ENCODE results near the gene TUFT1. TPM values are rescaled to one million over a fixed set of nuclear protein-coding genes. Genes with fewer than 3 reads are reported as not detected.

TUFT1 gene
- total and polyA plus RNA-seq, 9 of the 15 experiments (the other 6 are each of a cell fraction or from before 2014, with no cell fraction given), result 0.54 to 2.0 (median 1.7) TPM

DNA sequence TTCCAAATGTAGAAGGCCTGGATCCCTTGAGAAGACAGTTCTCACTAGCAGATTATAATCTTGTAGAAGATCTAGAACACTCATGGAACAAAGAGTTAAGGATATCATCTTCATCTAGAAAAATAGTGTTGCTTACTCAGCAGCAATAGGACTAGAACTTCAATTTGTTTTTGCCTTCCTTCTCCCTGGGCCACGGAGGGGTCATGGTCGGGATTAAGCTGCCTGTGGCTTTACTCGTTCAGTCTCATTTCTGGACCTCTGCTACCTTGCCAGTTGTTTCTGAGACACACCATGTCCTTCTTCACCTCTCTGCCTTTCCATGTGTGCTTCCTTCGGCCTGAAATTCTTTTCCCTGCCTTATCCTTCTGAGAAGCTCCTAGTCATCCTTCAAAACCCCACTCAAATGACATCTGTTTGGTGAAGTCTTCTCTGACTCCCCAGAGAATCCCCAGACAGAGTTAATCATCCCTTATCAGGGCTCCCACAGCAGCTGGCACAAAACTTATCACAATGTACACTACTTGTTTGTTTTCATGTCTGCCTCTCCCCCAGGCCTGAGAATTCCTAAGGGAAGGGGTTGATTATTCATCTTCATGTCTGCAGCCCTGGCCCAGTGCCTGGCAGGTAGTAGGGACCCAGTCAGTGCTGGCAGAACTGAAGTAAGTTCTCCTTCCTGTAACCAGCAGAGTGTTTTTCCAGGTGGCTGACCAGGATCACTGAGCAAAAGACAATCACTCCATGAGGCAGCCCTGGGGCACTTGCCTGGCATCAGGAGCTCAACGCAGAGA lies 56.3 kb downstream of the TUFT1 start (continued):
- no peak for TF ChIP-seq PTBP1 (IDR thresholded peaks at IDR 0.05; ENCODE audit: low read depth, low read length)
- TF ChIP-seq HDAC3 (IDR thresholded peaks at IDR 0.05; ENCODE audit: borderline replicate concordance, partially characterized antibody), result peak; percentile 97
- no peak for TF ChIP-seq SUPT5H (IDR thresholded peaks at IDR 0.05)
- TF ChIP-seq RAD51 (IDR thresholded peaks at IDR 0.05; ENCODE audit: borderline replicate concordance, low read depth), result no peak
- TF ChIP-seq ZNF589 (CRISPR knock-in tag; IDR thresholded peaks at IDR 0.05; ENCODE audit: low read depth), result peak; percentile 93
- no peak for TF ChIP-seq SNAPC5 (CRISPR knock-in tag; IDR thresholded peaks at IDR 0.05)
- no peak for TF ChIP-seq BCL6 (CRISPR knock-in tag; IDR thresholded peaks at IDR 0.05)
- no peak for TF ChIP-seq DACH1 (IDR thresholded peaks at IDR 0.05; ENCODE audit: partially characterized antibody)
- peak; percentile 79 for TF ChIP-seq PHB2 (IDR thresholded peaks at IDR 0.05; ENCODE audit: low read depth)
- no peak for TF ChIP-seq XRCC5 (IDR thresholded peaks at IDR 0.05; ENCODE audit: low read depth, low read length)
- TF ChIP-seq SMARCB1 (IDR thresholded peaks at IDR 0.05; ENCODE audit: insufficient read length, low read depth), result no peak
- TF ChIP-seq HDAC1 (IDR thresholded peaks at IDR 0.05), result peak; percentile 26 to 80; a peak in 3 of 4 replicates
- TF ChIP-seq ZNF586 (CRISPR knock-in tag; conservative IDR thresholded peaks at IDR 0.05), result no peak
- no peak for TF ChIP-seq E2F1 (CRISPR knock-in tag; IDR thresholded peaks at IDR 0.05)
- TF ChIP-seq HDAC2 (IDR thresholded peaks at IDR 0.05), result peak; percentile 90
- TF ChIP-seq GTF2A2 (tag; IDR thresholded peaks at IDR 0.05), result no peak
- no peak for TF ChIP-seq PHTF2 (CRISPR knock-in tag; IDR thresholded peaks at IDR 0.05)
- no peak for TF ChIP-seq IRF1 (CRISPR knock-in tag; IDR thresholded peaks at IDR 0.05; ENCODE audit: borderline replicate concordance)
- TF ChIP-seq LARP7 (IDR thresholded peaks at IDR 0.05), result no peak
- TF ChIP-seq ATF7 (IDR thresholded peaks at IDR 0.05), result peak; percentile 77
- TF ChIP-seq ZKSCAN8 (CRISPR knock-in tag; IDR thresholded peaks at IDR 0.05), result peak; percentile 79; the same call in 1 of the 2 replicates
- no peak for TF ChIP-seq CREBBP (IDR thresholded peaks at IDR 0.05; ENCODE audit: low read depth, low read length)
- TF ChIP-seq ZNF384 (IDR thresholded peaks at IDR 0.05; ENCODE audit: low read depth, low read length), result no peak
- no peak for TF ChIP-seq ZBTB1 (CRISPR knock-in tag; IDR thresholded peaks at IDR 0.05; ENCODE audit: borderline replicate concordance, low read depth)
- TF ChIP-seq, protein P1, sequence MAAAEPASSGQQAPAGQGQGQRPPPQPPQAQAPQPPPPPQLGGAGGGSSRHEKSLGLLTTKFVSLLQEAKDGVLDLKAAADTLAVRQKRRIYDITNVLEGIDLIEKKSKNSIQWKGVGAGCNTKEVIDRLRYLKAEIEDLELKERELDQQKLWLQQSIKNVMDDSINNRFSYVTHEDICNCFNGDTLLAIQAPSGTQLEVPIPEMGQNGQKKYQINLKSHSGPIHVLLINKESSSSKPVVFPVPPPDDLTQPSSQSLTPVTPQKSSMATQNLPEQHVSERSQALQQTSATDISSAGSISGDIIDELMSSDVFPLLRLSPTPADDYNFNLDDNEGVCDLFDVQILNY (CRISPR knock-in tag; IDR thresholded peaks at IDR 0.05), result no peak
- TF ChIP-seq BRF1 (IDR thresholded peaks at IDR 0.05; ENCODE audit: borderline replicate concordance, extremely low read depth, insufficient read length), result no peak
- TF ChIP-seq, protein P2, sequence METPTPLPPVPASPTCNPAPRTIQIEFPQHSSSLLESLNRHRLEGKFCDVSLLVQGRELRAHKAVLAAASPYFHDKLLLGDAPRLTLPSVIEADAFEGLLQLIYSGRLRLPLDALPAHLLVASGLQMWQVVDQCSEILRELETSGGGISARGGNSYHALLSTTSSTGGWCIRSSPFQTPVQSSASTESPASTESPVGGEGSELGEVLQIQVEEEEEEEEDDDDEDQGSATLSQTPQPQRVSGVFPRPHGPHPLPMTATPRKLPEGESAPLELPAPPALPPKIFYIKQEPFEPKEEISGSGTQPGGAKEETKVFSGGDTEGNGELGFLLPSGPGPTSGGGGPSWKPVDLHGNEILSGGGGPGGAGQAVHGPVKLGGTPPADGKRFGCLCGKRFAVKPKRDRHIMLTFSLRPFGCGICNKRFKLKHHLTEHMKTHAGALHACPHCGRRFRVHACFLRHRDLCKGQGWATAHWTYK (CRISPR knock-in tag; IDR thresholded peaks at IDR 0.05), result peak; percentile 44; the same call in 1 of the 2 replicates

Data from K562 (cell line).